Stimulated activated CD8-positive, alpha-beta memory T cell treated with anti-CD3 and anti-CD28 coated beads, Interleukin-12 subunit alpha, Interleukin-12 subunit beta, amount 100 ng/mL, for 24 hours (primary cell): Measurements from ENCODE around the gene APOM.

Experiments
- DNase-seq: peaks from one replicate; pipeline ENCODE4 v3.0.0-alpha.2; 2020; ENCODE audit errors: extremely low read depth

APOM gene

GRCh38 chr6:31658158-31658688 lies 2.5 kb downstream of the APOM start:
- no peak for DNase-seq

- no peak for DNase-seq
These were observed 3.4 kb downstream of the APOM start for GRCh38 chr6:31658983-31659648.

GRCh38 chr6:31659649-31660380 lies 4.1 kb downstream of the APOM start:
- no peak for DNase-seq

- DNase-seq: no peak
These were observed 4.9 kb downstream of the APOM start, which contains the start of gene C6orf47 for GRCh38 chr6:31660381-31661261. Gene C6orf47 (minus strand): TSS chr6:31660778. CDS start chr6:31659947, 831 bp downstream.

- DNase-seq: no peak
These were observed 5.8 kb downstream of the APOM start for GRCh38 chr6:31661262-31662123.

GRCh38 chr6:31662124-31662723 lies 6.5 kb downstream of the APOM start:
- DNase-seq: no peak

- no peak for DNase-seq
These were observed 7.6 kb downstream of the APOM start for GRCh38 chr6:31663126-31663960.

GRCh38 chr6:31663961-31664789 lies 8.5 kb downstream of the APOM start:
- DNase-seq: no peak

- DNase-seq: peak; percentile 80
These were observed 9.3 kb downstream of the APOM start, which contains the start of gene GPANK1 for GRCh38 chr6:31664790-31665500. Gene GPANK1 (minus strand): TSS chr6:31664997. CDS start chr6:31664478, 519 bp downstream.

- peak; percentile 96 for DNase-seq
These were observed 10.0 kb downstream of the APOM start, which contains the start of gene CSNK2B for GRCh38 chr6:31665501-31666336. Gene CSNK2B (plus strand): TSS chr6:31666080. CDS start chr6:31666832, 752 bp downstream.

- no peak for DNase-seq
These were observed 10.8 kb downstream of the APOM start for GRCh38 chr6:31666337-31666965.

- DNase-seq: no peak
These were observed 14.0 kb downstream of the APOM start, which contains the start of gene LY6G5B for GRCh38 chr6:31669676-31670075. Gene LY6G5B (plus strand): TSS chr6:31669976. CDS start chr6:31670951, 975 bp downstream.

- no peak for DNase-seq
These were observed 20.7 kb downstream of the APOM start for GRCh38 chr6:31676322-31676903.

- DNase-seq: no peak
These were observed 21.2 kb downstream of the APOM start for GRCh38 chr6:31676904-31677303.

GRCh38 chr6:31677955-31678354 lies 22.3 kb downstream of the APOM start:
- no peak for DNase-seq
